HepG2 (cell line): ENCODE data around the gene MED1. TPM values are rescaled to one million over a fixed set of nuclear protein-coding genes. Genes with fewer than 3 reads are reported as not detected.

Experiments used
- CBX2 ChIP-seq, 2 experiments: fragments of 200-600 bp in 1 of 2; sonication (generic); formaldehyde crosslinking in 1 of 2; IDR thresholded peaks; 2 replicates each; pipeline versions ENCODE4 v1.7.0 to v1.8.1; 2018 to 2022; ENCODE audit warnings: low read depth in 2 of 2, low read length in 1 of 2, mild to moderate bottlenecking in 1 of 2, missing genetic modification reagents in 1 of 2
- DDIT3 ChIP-seq: sonication (generic); formaldehyde crosslinking; IDR thresholded peaks from 2 replicates; pipeline ENCODE4 v1.4.0; 2020; ENCODE audit warnings: mild to moderate bottlenecking, missing genetic modification reagents
- FIP1L1 ChIP-seq: fragments of 200-400 bp; formaldehyde crosslinking; IDR thresholded peaks from 2 replicates; pipeline ENCODE4 v1.6.1; 2018; ENCODE audit warnings: low read depth, mild to moderate bottlenecking, low read length, moderate library complexity, borderline replicate concordance; ENCODE audit not compliant: insufficient read depth
- HNF1B ChIP-seq: sonication (generic); formaldehyde crosslinking; IDR thresholded peaks from 2 replicates; pipeline ENCODE4 v1.5.1; 2020; ENCODE audit warnings: mild to moderate bottlenecking, moderate library complexity, missing genetic modification reagents
- ISX ChIP-seq: sonication (generic); formaldehyde crosslinking; conservative IDR thresholded peaks from 2 replicates; pipeline ENCODE4 v1.5.0; 2020; ENCODE audit warnings: missing genetic modification reagents
- KAT2B ChIP-seq: fragments of 150-350 bp; IDR thresholded peaks from 2 replicates; pipeline ENCODE4 v1.6.1; 2014; ENCODE audit warnings: low read depth, low read length, borderline replicate concordance
- MAX ChIP-seq: IDR thresholded peaks from 2 replicates; pipeline ENCODE4 v1.6.1; 2012; ENCODE audit warnings: inconsistent platforms
- NR2C2 ChIP-seq: sonication (generic); formaldehyde crosslinking; IDR thresholded peaks from 2 replicates; pipeline ENCODE4 v1.4.0; 2020; ENCODE audit warnings: missing genetic modification reagents, mild to moderate bottlenecking, moderate library complexity, borderline replicate concordance
- PHF21A ChIP-seq: sonication (generic); formaldehyde crosslinking; IDR thresholded peaks from 2 replicates; pipeline ENCODE4 v1.5.0; 2020; ENCODE audit warnings: mild to moderate bottlenecking, missing genetic modification reagents
- SMARCC2 ChIP-seq: fragments of 450-650 bp; IDR thresholded peaks from 2 replicates; pipeline ENCODE4 v1.6.1; 2017; ENCODE audit warnings: antibody characterized with exemption, mild to moderate bottlenecking
- SNAPC4 ChIP-seq: sonication (generic); formaldehyde crosslinking; IDR thresholded peaks from 2 replicates; pipeline ENCODE4 v1.4.0; 2020; ENCODE audit warnings: mild to moderate bottlenecking, missing genetic modification reagents
- SNAPC5 ChIP-seq: sonication (generic); formaldehyde crosslinking; IDR thresholded peaks from 2 replicates; pipeline ENCODE4 v1.8.1; 2023; ENCODE audit warnings: mild to moderate bottlenecking, missing genetic modification reagents, borderline replicate concordance
- TBX2 ChIP-seq: sonication (generic); formaldehyde crosslinking; IDR thresholded peaks from 2 replicates; pipeline ENCODE4 v1.5.0; 2020; ENCODE audit warnings: missing genetic modification reagents, mild to moderate bottlenecking, borderline replicate concordance
- TSC22D2 ChIP-seq: sonication (generic); formaldehyde crosslinking; IDR thresholded peaks from 2 replicates; pipeline ENCODE4 v1.5.1; 2020; ENCODE audit warnings: missing genetic modification reagents, mild to moderate bottlenecking, borderline replicate concordance
- ZFP37 ChIP-seq: sonication (generic); formaldehyde crosslinking; IDR thresholded peaks from 2 replicates; pipeline ENCODE4 v1.4.0; 2020; ENCODE audit warnings: missing genetic modification reagents, borderline replicate concordance
- ZNF552 ChIP-seq: sonication (generic); formaldehyde crosslinking; IDR thresholded peaks from 2 replicates; pipeline ENCODE4 v1.9.0; 2022; ENCODE audit warnings: missing genetic modification reagents, mild to moderate bottlenecking, borderline replicate concordance
- ZNF639 ChIP-seq: conservative IDR thresholded peaks from 2 replicates; pipeline ENCODE4 v1.6.1; 2018; ENCODE audit warnings: missing genetic modification reagents
- polyA plus RNA-seq, 8 experiments: library from polyadenylated mRNA; depleted of rRNA in 3 of 8; stranded (reverse) in 7 of 8; unstranded in 1 of 8; fragments of >200 nt; fragmentation: Illumina TruSeq in 4 of 8; extraction: Trizol in 4 of 8; gene quantifications; 2 replicates each; pipeline versions ENCODE4 v1.2.1 to v1.2.3, GENCODE V29; 2011 to 2016; ENCODE audit warnings: low read depth in 4 of 8, missing spikeins in 1 of 8, mixed read lengths in 1 of 8; ENCODE audit not compliant: insufficient read depth in 1 of 8
- total RNA-seq, 5 experiments: library from RNA; depleted of rRNA; stranded (reverse); fragments of >200 nt; fragmentation: Illumina TruSeq; extraction: Trizol; gene quantifications; 2 replicates each; pipeline ENCODE4 v1.2.3, GENCODE V29; 2016; ENCODE audit warnings: low read depth in 1 of 5

The MED1 gene
- total and polyA plus RNA-seq, 2 of the 13 experiments (the other 11 are each of a cell fraction or from before 2014, with no cell fraction given) = 37.5 to 40.1 TPM

- 0 out of 2 replicates have a peak, but pooled peaks have one; percentile 31 for TF ChIP-seq ZFP37 (CRISPR knock-in tag)
- TF ChIP-seq MAX = peak; percentile 97
- TF ChIP-seq PHF21A (CRISPR knock-in tag) = no peak
- peak; percentile 3; the same call in 1 of the 2 replicates for TF ChIP-seq HNF1B (CRISPR knock-in tag)
- no peak for TF ChIP-seq TBX2 (CRISPR knock-in tag)
- TF ChIP-seq SNAPC4 = no peak
- no peak for TF ChIP-seq ISX (CRISPR knock-in tag)
- TF ChIP-seq ZNF552 (CRISPR knock-in tag) = no peak
- TF ChIP-seq SMARCC2 = no peak
- no peak for TF ChIP-seq DDIT3 (CRISPR knock-in tag)
- no peak for TF ChIP-seq FIP1L1
- TF ChIP-seq KAT2B = no peak
- no peak for TF ChIP-seq NR2C2
- TF ChIP-seq TSC22D2 = 0 out of 2 replicates have a peak, but pooled peaks have one; percentile 56
- no peak for TF ChIP-seq SNAPC5 (CRISPR knock-in tag)
- TF ChIP-seq ZNF639 (CRISPR knock-in tag) = no peak
- no peak for TF ChIP-seq CBX2 (IDR thresholded peaks at IDR 0.05; ENCODE audit: low read depth, low read length)
- TF ChIP-seq CBX2 (CRISPR knock-in tag; IDR thresholded peaks at IDR 0.05; ENCODE audit: low read depth) = no peak
Measured at GRCh38 chr17:39402244-39402889, 48.7 kb downstream of the MED1 start (continued).
